H9 (cell line): ENCODE results near the gene ABCG2. TPM values are rescaled to one million over a fixed set of nuclear protein-coding genes. Genes with fewer than 3 reads are reported as not detected.

ENCODE experiments used
- DNase-seq: peaks from one replicate; pipeline ENCODE4 v3.0.0-alpha.2; 2017
- H2AFZ ChIP-seq: one replicate; pipeline ENCODE4 v1.6.1; 2013; ENCODE audit warnings: mild to moderate bottlenecking, low read length, control low read depth, moderate library complexity
- H2AK5ac ChIP-seq: 2 replicates; pipeline ENCODE4 v1.6.1; 2013; ENCODE audit warnings: low read length, control low read depth, mixed read lengths; ENCODE audit not compliant: insufficient read length
- H2BK120ac ChIP-seq: one replicate; pipeline ENCODE4 v1.6.1; 2013; ENCODE audit warnings: low read depth, mild to moderate bottlenecking, low read length, control low read depth, inconsistent platforms; ENCODE audit not compliant: poor library complexity, severe bottlenecking
- H2BK12ac ChIP-seq: 2 replicates; pipeline ENCODE4 v1.6.1; 2013; ENCODE audit warnings: low read length, control low read depth, mixed read lengths, low read depth; ENCODE audit not compliant: insufficient read length
- H2BK15ac ChIP-seq: 2 replicates; pipeline ENCODE4 v1.6.1; 2013; ENCODE audit warnings: low read depth, low read length, control low read depth
- H2BK20ac ChIP-seq: one replicate; pipeline ENCODE4 v1.6.1; 2013; ENCODE audit warnings: low read depth, mild to moderate bottlenecking, low read length, control low read depth, inconsistent platforms; ENCODE audit not compliant: poor library complexity, severe bottlenecking
- H2BK5ac ChIP-seq: 2 replicates; pipeline ENCODE4 v1.6.1; 2013; ENCODE audit warnings: low read length, control low read depth, mixed read lengths; ENCODE audit not compliant: insufficient read length
- H3K14ac ChIP-seq: 2 replicates; pipeline ENCODE4 v1.6.1; 2013; ENCODE audit warnings: low read length, control low read depth; ENCODE audit not compliant: insufficient read depth
- H3K18ac ChIP-seq: 2 replicates; pipeline ENCODE4 v1.6.1; 2013; ENCODE audit warnings: low read depth, mild to moderate bottlenecking, mixed read lengths, low read length, control low read depth; ENCODE audit not compliant: insufficient read length
- H3K23ac ChIP-seq: 2 replicates; pipeline ENCODE4 v1.6.1; 2013; ENCODE audit warnings: low read length, control low read depth, mixed read lengths, low read depth; ENCODE audit not compliant: insufficient read length
- H3K23me2 ChIP-seq: 2 replicates; pipeline ENCODE4 v1.6.1; 2013; ENCODE audit warnings: low read depth, mild to moderate bottlenecking, mixed read lengths, low read length, control low read depth; ENCODE audit not compliant: insufficient read length, poor library complexity, severe bottlenecking
- H3K27ac ChIP-seq: 2 replicates; pipeline ENCODE4 v1.5.1; 2013; ENCODE audit warnings: low read length, control low read depth, mixed read lengths, low read depth; ENCODE audit not compliant: insufficient read length
- H3K27me3 ChIP-seq: 2 replicates; pipeline ENCODE4 v1.6.1; 2013; ENCODE audit warnings: low read length, control low read depth, inconsistent platforms; ENCODE audit not compliant: insufficient read depth
- H3K4ac ChIP-seq: 2 replicates; pipeline ENCODE4 v1.6.1; 2013; ENCODE audit warnings: low read depth, mild to moderate bottlenecking, control low read depth, inconsistent platforms, low read length, moderate library complexity
- H3K4me1 ChIP-seq: 2 replicates; pipeline ENCODE4 v1.6.1; 2013; ENCODE audit warnings: low read length, control low read depth, inconsistent platforms; ENCODE audit not compliant: insufficient read depth
- H3K4me2 ChIP-seq: 2 replicates; pipeline ENCODE4 v1.6.1; 2013; ENCODE audit warnings: low read length, control low read depth, mixed read lengths; ENCODE audit not compliant: insufficient read length, insufficient read depth
- H3K56ac ChIP-seq: 2 replicates; pipeline ENCODE4 v1.6.1; 2013; ENCODE audit warnings: low read depth, mild to moderate bottlenecking, mixed read lengths, low read length, control low read depth; ENCODE audit not compliant: insufficient read length
- H3K79me1 ChIP-seq: 2 replicates; pipeline ENCODE4 v1.6.1; 2013; ENCODE audit warnings: low read depth, mild to moderate bottlenecking, moderate library complexity, low read length, control low read depth, inconsistent platforms; ENCODE audit not compliant: insufficient read depth, poor library complexity, severe bottlenecking
- H3K79me2 ChIP-seq: 2 replicates; pipeline ENCODE4 v1.6.1; 2013; ENCODE audit warnings: low read length, control low read depth, inconsistent platforms; ENCODE audit not compliant: insufficient read depth
- H3K9ac ChIP-seq: 2 replicates; pipeline ENCODE4 v1.6.1; 2013; ENCODE audit warnings: low read length, control low read depth, mixed read lengths; ENCODE audit not compliant: insufficient read length; ENCODE audit errors: extremely low read depth
- H3K9me3 ChIP-seq: one replicate; pipeline ENCODE4 v1.6.1; 2013; ENCODE audit warnings: low read depth, low read length, inconsistent platforms; ENCODE audit not compliant: control insufficient read depth
- H3T11ph ChIP-seq: one replicate; pipeline ENCODE4 v1.6.1; 2013; ENCODE audit warnings: mild to moderate bottlenecking, low read length, control low read depth, inconsistent platforms
- H4K20me1 ChIP-seq: one replicate; pipeline ENCODE4 v1.6.1; 2013; ENCODE audit not compliant: control insufficient read depth, insufficient read length, insufficient read depth
- H4K5ac ChIP-seq: 2 replicates; pipeline ENCODE4 v1.6.1; 2013; ENCODE audit warnings: low read depth, mild to moderate bottlenecking, mixed read lengths, low read length, control low read depth; ENCODE audit not compliant: insufficient read length
- H4K8ac ChIP-seq: replicated peaks from 2 replicates; pipeline ENCODE4 v1.6.1; 2013; ENCODE audit warnings: low read length, control low read depth, mixed read lengths, low read depth; ENCODE audit not compliant: insufficient read length
- H4K91ac ChIP-seq: 2 replicates; pipeline ENCODE4 v1.6.1; 2013; ENCODE audit warnings: low read depth, mild to moderate bottlenecking, moderate library complexity, mixed read lengths, low read length, control low read depth; ENCODE audit not compliant: insufficient read length
- H3K27ac Mint-ChIP-seq, 3 experiments: 2 replicates in 2 of 3; 3 replicates in 1 of 3; pipeline ENCODE4 v1.8.0; 2020 to 2021; ENCODE audit warnings: mixed read lengths in 3 of 3, mild to moderate bottlenecking in 1 of 3, moderate library complexity in 1 of 3
- H3K27me3 Mint-ChIP-seq: 2 replicates; pipeline ENCODE4 v1.8.0; 2021; ENCODE audit warnings: low read depth, mild to moderate bottlenecking, moderate library complexity, mixed read lengths
- H3K36me3 Mint-ChIP-seq, 3 experiments: 2 replicates in 2 of 3; 3 replicates in 1 of 3; pipeline ENCODE4 v1.8.0; 2020 to 2021; ENCODE audit warnings: low read depth in 3 of 3, mixed read lengths in 3 of 3; ENCODE audit not compliant: insufficient read depth in 1 of 3
- H3K4me1 Mint-ChIP-seq, 2 experiments: 2 replicates each; pipeline ENCODE4 v1.8.0; 2020; ENCODE audit warnings: mixed read lengths in 2 of 2
- H3K4me3 Mint-ChIP-seq, 2 experiments: 2 replicates in 1 of 2; 3 replicates in 1 of 2; pipeline ENCODE4 v1.8.0; 2020 to 2021; ENCODE audit warnings: mild to moderate bottlenecking in 2 of 2, mixed read lengths in 2 of 2, moderate library complexity in 1 of 2
- H3K9me3 Mint-ChIP-seq, 2 experiments: 2 replicates in 1 of 2; 3 replicates in 1 of 2; pipeline ENCODE4 v1.8.0; 2020; ENCODE audit warnings: mild to moderate bottlenecking in 2 of 2, mixed read lengths in 2 of 2, moderate library complexity in 1 of 2
- CTCF ChIP-seq: fragments of 200-600 bp; sonication (generic); conservative IDR thresholded peaks from 3 replicates; pipeline ENCODE4 v1.8.0; 2021; ENCODE audit warnings: antibody characterized with exemption, mild to moderate bottlenecking
- WGBS: extraction: QIAGEN DNeasy Blood & Tissue Kit; methylation state at CpG from one replicate; pipeline ENCODE4 v1.1.7; 2013; ENCODE audit warnings: missing lambda C conversion rate, low lambda C conversion rate, mixed read lengths; ENCODE audit not compliant: insufficient read length; ENCODE audit errors: extremely low coverage; 5-methylcytosine and 5-hydroxymethylcytosine counted together
- total RNA-seq: library from RNA; stranded (reverse); gene quantifications from 2 replicates; pipeline ENCODE4 v1.2.1, GENCODE V29; 2021

ABCG2 gene
- total RNA-seq, 1 experiment from 2014 or later, result 1.5 TPM

DNA sequence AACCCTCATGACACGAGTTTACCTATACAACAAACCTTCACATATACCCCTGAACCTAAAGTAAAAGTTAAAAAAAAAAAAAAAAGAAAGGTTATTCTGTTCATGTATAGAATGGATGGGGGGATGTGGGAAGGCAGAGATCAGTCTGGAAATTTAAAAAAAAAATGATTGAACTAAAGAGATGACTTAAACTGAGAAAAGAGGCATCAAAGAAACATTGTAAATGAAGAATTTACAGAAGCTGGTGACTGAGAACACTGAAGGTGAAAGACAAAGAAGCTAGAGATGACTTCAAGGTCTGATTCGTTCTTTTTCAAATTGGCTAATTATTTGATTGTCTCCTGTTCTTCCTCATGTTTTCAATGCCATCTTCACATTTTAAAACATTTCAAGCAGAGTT lies 12.8 kb upstream of the ABCG2 start:
- H2BK5ac ChIP-seq, result no peak overlapping the region
- H4K5ac ChIP-seq, result no peak overlapping the region
- H3K9me3 ChIP-seq, result no peaks in the 10 kb centered on the region
- 0 out of 2 replicates have a peak, but pooled peaks cover 2% of the 10 kb centered on the region for H3K4me1 ChIP-seq
- H2AK5ac ChIP-seq, result no peak overlapping the region
- no peak for DNase-seq
- no peaks in the 10 kb centered on the region for H3K79me2 ChIP-seq
- H4K20me1 ChIP-seq, result no peaks in the 10 kb centered on the region
- H3K23me2 ChIP-seq, result no peaks in the 10 kb centered on the region
- TF ChIP-seq CTCF, result no peak
- Mint-ChIP-seq H3K9me3 (no peaks in the 10 kb centered on the region), H3K4me1 (peaks cover 4 to 7% of the 10 kb centered on the region in 2 experiments; a peak in 3 of 4 replicates), H3K36me3 (no peaks in the 10 kb centered on the region), H3K27ac (no peak overlapping the region), H3K27me3 (no peaks in the 10 kb centered on the region; the same call in 1 of the 2 replicates), H3K4me3 (no peak overlapping the region)
- no peak overlapping the region for H2BK20ac ChIP-seq
- H2BK12ac ChIP-seq, result no peak overlapping the region
- H2BK15ac ChIP-seq, result no peak overlapping the region
- H2AFZ ChIP-seq, result no peak overlapping the region
- no peak overlapping the region for H3K56ac ChIP-seq
- no peak overlapping the region for H3K27ac ChIP-seq
- no peak overlapping the region for H4K91ac ChIP-seq
- H3K27me3 ChIP-seq, result no peaks in the 10 kb centered on the region
- H3K14ac ChIP-seq, result no peak overlapping the region
- H3K79me1 ChIP-seq, result no peaks in the 10 kb centered on the region
- H2BK120ac ChIP-seq, result no peak overlapping the region
- H4K8ac ChIP-seq, result no peak overlapping the region
- no peak overlapping the region for H3T11ph ChIP-seq
- WGBS, result no CpG with 5 or more reads among the region's 2 CpGs
- H3K4me2 ChIP-seq, result no peak overlapping the region
- H3K23ac ChIP-seq, result no peak overlapping the region
- H3K9ac ChIP-seq, result no peak overlapping the region
- H3K18ac ChIP-seq, result no peak overlapping the region
- H3K4ac ChIP-seq, result no peak overlapping the region
